IPS-20b (cell line): ENCODE measurements around the gene CD2BP2.

Source experiments
- H3K27ac ChIP-seq: one replicate; pipeline ENCODE4 v1.5.1; 2013; ENCODE audit warnings: low read length
- H3K27me3 ChIP-seq: 2 replicates; pipeline ENCODE4 v1.6.1; 2013; ENCODE audit warnings: mild to moderate bottlenecking, low read length, inconsistent platforms; ENCODE audit not compliant: insufficient read depth
- H3K36me3 ChIP-seq: 2 replicates; pipeline ENCODE4 v1.6.1; 2013; ENCODE audit warnings: low read depth, mild to moderate bottlenecking, inconsistent platforms, low read length, moderate library complexity; ENCODE audit not compliant: insufficient read depth
- H3K4me1 ChIP-seq: 2 replicates; pipeline ENCODE4 v1.6.1; 2013; ENCODE audit warnings: mild to moderate bottlenecking, control low read depth, inconsistent platforms, low read length, moderate library complexity; ENCODE audit not compliant: insufficient read depth
- H3K4me3 ChIP-seq: 2 replicates; pipeline ENCODE4 v1.5.1; 2013; ENCODE audit warnings: mild to moderate bottlenecking, low read length, inconsistent platforms
- H3K9ac ChIP-seq: 2 replicates; pipeline ENCODE4 v1.6.1; 2013; ENCODE audit warnings: low read depth, mild to moderate bottlenecking, inconsistent platforms, low read length, moderate library complexity
- H3K9me3 ChIP-seq: 2 replicates; pipeline ENCODE4 v1.6.1; 2013; ENCODE audit warnings: mild to moderate bottlenecking, low read depth, low read length, inconsistent platforms; ENCODE audit not compliant: insufficient read depth

The CD2BP2 gene

GRCh38 chr16:30377050-30377811 is 22.1 kb upstream of the CD2BP2 start:
- Histone ChIP-seq H3K9me3 (no peaks in the 10 kb centered on the region), H3K27me3 (no peaks in the 10 kb centered on the region), H3K4me3 (peak overlapping the region; percentile 84), H3K27ac (peak overlapping the region; percentile 86), H3K4me1 (peaks cover 6% of the 10 kb centered on the region), H3K9ac (peak overlapping the region; percentile 95; the same call in 1 of the 2 replicates), H3K36me3 (0 out of 2 replicates have a peak, but pooled peaks cover 4% of the 10 kb centered on the region)

DNA sequence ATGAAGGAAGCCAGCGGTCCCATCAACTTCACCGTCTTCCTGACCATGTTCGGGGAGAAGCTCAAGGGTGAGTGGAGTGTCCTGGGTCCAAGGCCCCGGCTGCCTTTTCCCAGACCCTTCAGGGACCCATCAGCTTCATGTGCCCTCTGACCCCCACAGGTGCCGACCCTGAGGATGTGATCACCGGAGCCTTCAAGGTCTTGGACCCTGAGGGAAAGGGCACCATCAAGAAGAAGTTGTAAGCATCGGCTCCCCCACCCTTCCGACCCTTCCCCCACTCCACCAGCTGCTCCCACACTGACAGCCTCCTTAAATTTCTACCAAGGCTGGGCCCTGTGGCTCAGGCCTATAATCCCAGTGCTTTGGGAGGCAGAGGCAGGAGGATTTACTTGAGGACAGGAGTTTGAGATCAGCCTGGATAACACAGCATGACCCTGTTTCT is 21.4 kb upstream of the CD2BP2 start:
- no peaks in the 10 kb centered on the region for H3K9me3 ChIP-seq
- H3K27me3 ChIP-seq: no peaks in the 10 kb centered on the region
- no peak overlapping the region for H3K27ac ChIP-seq
- H3K9ac ChIP-seq: peak overlapping the region; percentile 95; the same call in 1 of the 2 replicates
- no peak overlapping the region for H3K4me3 ChIP-seq
- peaks cover 6% of the 10 kb centered on the region for H3K4me1 ChIP-seq
- H3K36me3 ChIP-seq: 0 out of 2 replicates have a peak, but pooled peaks cover 4% of the 10 kb centered on the region

GRCh38 chr16:30375864-30376263 is 20.8 kb upstream of the CD2BP2 start:
- Histone ChIP-seq H3K9ac (no peak overlapping the region; the same call in 1 of the 2 replicates), H3K9me3 (no peaks in the 10 kb centered on the region), H3K27ac (no peak overlapping the region)

DNA sequence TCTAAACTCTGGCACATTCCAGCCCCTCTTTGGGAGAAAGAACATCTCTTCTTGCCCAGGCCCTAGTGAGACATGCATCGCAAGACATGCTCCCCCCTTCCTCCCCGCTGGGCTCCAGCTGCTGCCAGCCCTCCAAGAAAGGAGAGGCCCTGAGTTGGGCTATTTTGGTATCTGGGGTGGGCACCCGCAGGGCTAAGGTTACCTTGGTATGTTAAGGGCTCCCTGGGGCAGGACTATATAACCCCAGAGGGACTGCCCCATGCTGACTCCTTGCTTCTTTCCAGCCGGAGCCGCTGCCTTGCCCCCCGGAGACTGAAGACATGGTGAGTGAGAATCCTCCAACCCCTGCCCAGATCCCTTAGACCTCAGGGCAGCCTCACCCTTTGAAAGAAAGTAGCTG is 19.4 kb upstream of the CD2BP2 start, which contains the start of gene MYL11:
TSS of gene MYL11 (plus strand) at position 265 of the 400 bp plus-strand sequence. CDS start at position 321, 56 bp downstream.
- Histone ChIP-seq H3K36me3 (no peaks in the 10 kb centered on the region), H3K9ac (no peak within 1 kb of the TSS; the same call in 1 of the 2 replicates), H3K27ac (no peak within 1 kb of the TSS), H3K27me3 (no peaks in the 10 kb centered on the region), H3K9me3 (no peaks in the 10 kb centered on the region), H3K4me1 (peaks cover 6% of the 10 kb centered on the region), H3K4me3 (no peak within 1 kb of the TSS)

More at GRCh38 chr16:30375864-30376263, 20.8 kb upstream of the CD2BP2 start:
- no peak overlapping the region for H3K4me3 ChIP-seq
- no peaks in the 10 kb centered on the region for H3K27me3 ChIP-seq
- peaks cover 6% of the 10 kb centered on the region for H3K4me1 ChIP-seq
- H3K36me3 ChIP-seq: 0 out of 2 replicates have a peak, but pooled peaks cover 4% of the 10 kb centered on the region

- Histone ChIP-seq H3K9ac (no peak overlapping the region), H3K36me3 (no peaks in the 10 kb centered on the region), H3K27ac (no peak overlapping the region), H3K9me3 (no peaks in the 10 kb centered on the region), H3K4me1 (peaks cover 20% of the 10 kb centered on the region), H3K27me3 (no peaks in the 10 kb centered on the region), H3K4me3 (no peak overlapping the region)
Observed at GRCh38 chr16:30372725-30373124, 17.6 kb upstream of the CD2BP2 start.

DNA sequence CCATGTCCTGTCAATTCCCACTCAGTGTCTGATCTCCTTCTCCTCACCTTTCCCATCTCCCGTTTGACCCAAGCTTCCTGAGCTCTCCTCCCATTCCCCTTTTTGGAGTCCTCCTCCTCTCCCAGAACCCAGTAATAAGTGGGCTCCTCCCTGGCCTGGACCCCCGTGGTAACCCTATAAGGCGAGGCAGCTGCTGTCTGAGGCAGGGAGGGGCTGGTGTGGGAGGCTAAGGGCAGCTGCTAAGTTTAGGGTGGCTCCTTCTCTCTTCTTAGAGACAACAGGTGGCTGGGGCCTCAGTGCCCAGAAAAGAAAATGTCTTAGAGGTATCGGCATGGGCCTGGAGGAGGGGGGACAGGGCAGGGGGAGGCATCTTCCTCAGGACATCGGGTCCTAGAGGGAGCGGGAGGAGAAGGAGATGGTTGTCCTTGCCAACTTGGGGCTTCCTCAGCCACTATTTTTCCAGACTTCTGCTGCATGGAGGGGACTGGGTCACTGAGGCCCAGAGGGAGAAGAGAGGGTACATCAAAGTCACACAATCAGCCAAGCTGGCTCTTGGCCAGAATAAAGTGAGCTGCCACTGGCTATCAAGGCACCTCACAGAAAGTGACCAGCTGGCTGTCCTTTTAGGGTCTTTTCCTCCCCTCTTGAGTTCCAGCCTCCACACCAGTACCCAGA is 17.1 kb upstream of the CD2BP2 start:
- no peaks in the 10 kb centered on the region for H3K27me3 ChIP-seq
- no peaks in the 10 kb centered on the region for H3K9me3 ChIP-seq
- no peak overlapping the region for H3K27ac ChIP-seq
- H3K4me1 ChIP-seq: peaks cover 17% of the 10 kb centered on the region
- no peaks in the 10 kb centered on the region for H3K36me3 ChIP-seq
- no peak overlapping the region for H3K9ac ChIP-seq
- no peak overlapping the region for H3K4me3 ChIP-seq

GRCh38 chr16:30371248-30371816 is 16.2 kb upstream of the CD2BP2 start:
- no peak overlapping the region for H3K27ac ChIP-seq
- H3K27me3 ChIP-seq: no peaks in the 10 kb centered on the region
- H3K4me1 ChIP-seq: peaks cover 15% of the 10 kb centered on the region; the same call in 1 of the 2 replicates
- peak overlapping the region; percentile 59; the same call in 1 of the 2 replicates for H3K4me3 ChIP-seq
- peak overlapping the region; percentile 14; the same call in 1 of the 2 replicates for H3K9ac ChIP-seq
- H3K9me3 ChIP-seq: no peaks in the 10 kb centered on the region
- H3K36me3 ChIP-seq: no peaks in the 10 kb centered on the region; the same call in 1 of the 2 replicates

DNA sequence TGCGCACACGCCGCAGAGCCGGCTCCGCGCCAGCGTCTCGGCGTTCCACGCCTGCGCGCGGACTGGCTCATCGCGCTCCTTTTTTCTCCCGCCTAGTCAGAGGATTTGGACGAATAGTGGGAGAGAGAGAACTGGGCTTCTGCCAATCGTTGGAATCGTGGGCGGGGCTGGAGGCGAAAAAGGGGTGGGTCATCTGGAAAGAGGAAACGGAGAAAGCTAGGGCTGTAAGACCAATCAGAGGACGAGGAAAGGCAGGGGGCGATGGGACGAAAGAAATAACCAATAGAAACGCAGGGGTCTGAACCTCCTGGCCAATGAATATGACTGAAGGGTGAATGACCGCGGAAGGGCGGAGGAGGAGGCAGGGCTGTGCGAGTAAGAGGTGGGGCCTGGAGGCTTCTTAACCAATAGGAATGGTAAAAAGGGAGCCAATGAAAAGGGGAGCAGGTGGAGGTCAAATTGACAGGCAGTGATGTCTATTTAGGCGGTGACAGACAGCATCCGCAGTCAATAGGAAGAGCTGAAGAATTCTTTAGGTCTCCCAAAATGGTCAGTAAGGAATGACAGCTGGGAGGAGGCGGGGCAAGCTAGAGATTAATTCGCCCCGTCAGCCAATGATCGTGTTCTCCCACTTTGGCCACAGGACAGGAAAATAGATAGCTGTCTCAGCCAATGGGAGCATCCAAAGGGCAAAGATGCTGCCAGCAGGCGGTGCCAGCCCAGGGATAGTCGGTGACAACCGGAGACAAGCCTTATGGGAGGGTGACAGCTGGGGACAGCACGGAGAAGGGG is 15.5 kb upstream of the CD2BP2 start, which contains the start of gene TBC1D10B:
TSS of gene TBC1D10B (minus strand) at position 39 of the 792 bp plus-strand sequence. CDS start 311 bp downstream, outside the sequence.
- Histone ChIP-seq H3K4me1 (peaks cover 15% of the 10 kb centered on the region; the same call in 1 of the 2 replicates), H3K9ac (peak within 1 kb of the TSS; percentile 53; the same call in 1 of the 2 replicates), H3K27me3 (no peaks in the 10 kb centered on the region), H3K36me3 (no peaks in the 10 kb centered on the region; the same call in 1 of the 2 replicates), H3K27ac (no peak within 1 kb of the TSS), H3K9me3 (no peaks in the 10 kb centered on the region), H3K4me3 (peak within 1 kb of the TSS; percentile 75)

- Histone ChIP-seq H3K9me3 (no peaks in the 10 kb centered on the region), H3K9ac (peak overlapping the region; percentile 53; the same call in 1 of the 2 replicates), H3K36me3 (peaks cover 2% of the 10 kb centered on the region; the same call in 1 of the 2 replicates), H3K27ac (no peak overlapping the region), H3K4me1 (peaks cover 15% of the 10 kb centered on the region; the same call in 1 of the 2 replicates), H3K27me3 (no peaks in the 10 kb centered on the region), H3K4me3 (peak overlapping the region; percentile 75)
Observed at GRCh38 chr16:30369938-30370455, 14.9 kb upstream of the CD2BP2 start.

GRCh38 chr16:30369091-30369937 is 14.2 kb upstream of the CD2BP2 start:
- H3K27ac ChIP-seq: no peak overlapping the region
- H3K4me1 ChIP-seq: peaks cover 15% of the 10 kb centered on the region; the same call in 1 of the 2 replicates
- peak overlapping the region; percentile 53; the same call in 1 of the 2 replicates for H3K9ac ChIP-seq

More at GRCh38 chr16:30369091-30369937, 14.2 kb upstream of the CD2BP2 start:
- H3K27me3 ChIP-seq: no peaks in the 10 kb centered on the region
- H3K36me3 ChIP-seq: peaks cover 8% of the 10 kb centered on the region; the same call in 1 of the 2 replicates
- H3K4me3 ChIP-seq: peak overlapping the region; percentile 75
- no peaks in the 10 kb centered on the region for H3K9me3 ChIP-seq
